NCI-H2029 treated with DMSO at 0.1 percent for 48 hours (cell line): ENCODE results near the gene METTL15.
"Not testable (repeated sequence)": the region's sequence is repeated elsewhere in the genome, so short reads cannot be mapped to it uniquely, and the experiment has no call there.

Experiments used
- DNase-seq: peaks from one replicate; lab custom pipeline; 2025; lab: John Stamatoyannopoulos, UW

The METTL15 gene

DNA sequence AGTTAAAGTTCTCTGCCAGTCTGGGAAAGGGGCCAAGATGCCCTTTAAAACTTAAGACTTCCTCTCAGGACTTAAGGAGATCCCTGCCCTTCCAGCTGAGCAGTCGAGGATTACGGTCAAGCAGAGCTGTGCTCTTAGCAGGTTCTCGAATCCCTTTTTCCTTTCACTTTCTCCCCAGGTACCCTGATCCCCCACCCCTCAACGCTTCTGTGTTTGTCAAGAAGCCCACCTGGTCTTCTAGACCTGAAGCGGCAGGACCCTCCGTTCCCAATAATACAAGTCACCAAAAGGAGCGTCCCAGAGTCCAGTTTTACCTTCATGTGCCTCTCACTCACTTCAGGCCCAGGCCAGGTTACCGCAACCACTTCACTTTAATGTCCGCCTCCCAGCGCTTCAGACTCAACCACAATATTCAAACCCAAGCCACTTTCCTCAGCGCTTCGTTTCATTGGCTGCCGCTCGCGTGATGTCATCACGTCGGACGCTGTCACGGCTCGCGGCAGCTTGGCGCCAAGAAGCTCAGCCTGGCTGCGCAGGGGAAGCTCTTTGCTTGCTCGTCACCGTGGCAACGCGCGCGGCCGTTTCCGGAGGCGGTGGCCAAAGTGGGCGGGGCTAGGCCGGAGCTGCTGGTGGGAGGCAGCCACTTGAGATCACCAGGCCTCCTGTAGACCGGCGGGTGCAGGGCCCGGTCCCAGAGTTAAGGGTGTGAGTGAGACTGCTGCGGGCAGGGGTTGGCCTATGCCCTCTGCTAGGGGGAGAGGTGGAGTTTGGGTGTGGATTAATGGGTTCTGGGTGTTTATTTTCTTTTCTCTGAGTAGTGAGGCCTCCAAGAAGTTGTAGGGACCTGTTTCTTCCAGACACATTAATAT is at the start of gene METTL15, which contains the start of gene KIF18A:
TSS of gene METTL15 (plus strand) at position 639 of the 869 bp plus-strand sequence. CDS start 4,947 bp downstream, outside the sequence.
TSS of gene KIF18A (minus strand) at position 407 of the 869 bp plus-strand sequence. CDS start 10,209 bp downstream, outside the sequence.
- DNase-seq = peak; percentile 96

GRCh38 chr11:28071305-28071704 is 36.9 kb upstream of the METTL15 start:
- no peak for DNase-seq

- no peak for DNase-seq
Measured at GRCh38 chr11:28072321-28072720, 35.9 kb upstream of the METTL15 start.

- DNase-seq = no peak
Measured at GRCh38 chr11:28077521-28077920, 30.7 kb upstream of the METTL15 start.

- no peak for DNase-seq
Measured at GRCh38 chr11:28083118-28083517, 25.1 kb upstream of the METTL15 start.

DNA sequence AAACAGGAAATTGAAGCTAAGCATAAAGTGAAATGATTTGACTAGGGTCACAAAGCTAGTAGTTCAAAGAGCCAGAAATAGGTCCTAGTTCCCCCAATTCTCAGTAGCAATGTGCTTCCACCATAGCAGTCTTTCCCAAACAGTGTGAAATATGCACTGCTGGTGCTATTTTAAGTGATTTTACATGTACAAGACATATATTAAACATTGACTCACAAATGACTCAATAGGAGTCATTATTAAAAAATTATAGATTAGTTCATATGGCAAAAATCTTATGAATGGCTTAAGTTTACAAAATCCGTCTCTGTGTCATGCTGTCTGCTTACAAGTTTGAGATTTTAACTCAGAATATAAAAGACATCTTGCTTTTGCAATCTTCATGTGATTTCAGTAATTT is 21.6 kb upstream of the METTL15 start:
- DNase-seq = no peak

- DNase-seq = not testable (repeated sequence)
Measured at GRCh38 chr11:28087192-28087591, 21.0 kb upstream of the METTL15 start.

GRCh38 chr11:28087693-28088092 is 20.5 kb upstream of the METTL15 start:
- DNase-seq = not testable (repeated sequence)

DNA sequence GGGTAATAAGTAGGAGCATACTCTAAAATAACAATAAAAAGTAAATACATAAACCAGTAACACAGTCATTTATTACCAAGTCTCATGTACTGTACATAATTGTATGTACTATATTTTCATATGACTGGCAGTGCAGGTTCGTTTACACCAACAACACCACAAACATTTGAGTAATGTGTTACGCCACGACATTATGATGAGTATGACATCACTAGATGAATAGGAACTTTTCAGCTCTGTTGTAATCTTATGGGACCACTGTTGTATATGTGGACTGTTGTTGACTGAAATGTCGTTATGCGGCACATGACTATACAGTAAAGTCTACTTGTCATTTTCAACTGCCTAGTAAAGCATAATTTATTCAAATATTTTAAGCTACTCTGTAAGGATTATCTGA is 18.8 kb upstream of the METTL15 start:
- DNase-seq = no peak

GRCh38 chr11:28090052-28090749 is 18.0 kb upstream of the METTL15 start:
- no peak for DNase-seq

DNA sequence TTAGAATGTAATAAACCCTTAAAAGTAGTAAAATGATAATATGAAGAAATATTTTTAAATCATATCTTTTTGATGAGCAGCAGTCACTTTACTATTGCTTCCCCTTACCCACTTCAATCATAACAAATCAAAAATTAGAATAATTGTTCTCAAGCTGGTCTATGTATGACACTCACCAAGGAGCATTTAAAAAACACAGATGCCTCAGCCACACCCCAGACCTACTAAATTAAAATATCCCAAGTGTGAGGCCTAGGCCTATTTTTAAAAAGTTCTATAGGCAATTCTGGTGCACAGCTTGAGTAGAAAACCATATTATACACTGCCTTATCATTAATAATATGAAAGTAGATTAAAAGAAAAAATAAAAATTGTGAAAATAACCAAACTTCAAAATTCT is 15.4 kb upstream of the METTL15 start:
- DNase-seq = no peak

- no peak for DNase-seq
Measured at GRCh38 chr11:28098257-28098656, 9.9 kb upstream of the METTL15 start.

DNA sequence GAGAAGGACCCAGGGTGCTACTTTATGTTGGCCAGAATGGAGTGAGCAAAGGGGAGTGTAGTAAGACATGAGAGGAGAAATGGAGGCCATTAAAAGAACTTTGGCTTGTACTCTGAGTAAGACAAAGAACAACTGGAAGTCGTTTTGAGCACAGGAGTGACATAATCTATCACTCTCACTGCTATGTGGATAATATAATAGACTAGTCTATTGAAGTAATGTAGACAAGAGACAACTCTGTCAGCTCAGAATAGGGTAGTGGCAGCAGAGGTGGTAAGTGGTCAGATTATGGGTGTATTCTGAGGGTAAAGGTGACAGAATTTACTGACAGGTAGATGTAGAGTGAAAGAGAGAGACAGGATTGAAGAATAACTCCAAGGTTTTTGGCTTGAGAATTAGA is 8.5 kb upstream of the METTL15 start:
- DNase-seq = no peak

DNA sequence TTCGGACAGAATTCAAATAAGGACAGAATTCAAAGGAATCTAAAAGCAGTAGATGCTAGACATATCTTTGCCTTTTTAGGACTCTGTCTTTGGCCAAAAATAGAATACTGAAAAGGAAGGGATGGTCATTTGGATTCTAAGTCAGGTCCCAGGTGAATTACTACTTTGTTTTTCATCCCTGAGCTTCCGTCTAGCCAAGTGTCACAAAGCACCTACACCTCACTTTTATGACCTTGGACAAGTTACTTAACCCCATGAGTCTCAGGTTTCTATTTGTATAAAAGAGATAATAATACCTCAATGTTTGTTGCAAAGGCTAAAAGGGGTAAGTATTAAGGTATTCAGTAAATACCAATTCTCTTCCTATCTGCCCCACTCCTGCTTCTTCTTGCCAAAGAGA is 7.5 kb upstream of the METTL15 start:
- no peak for DNase-seq

DNA sequence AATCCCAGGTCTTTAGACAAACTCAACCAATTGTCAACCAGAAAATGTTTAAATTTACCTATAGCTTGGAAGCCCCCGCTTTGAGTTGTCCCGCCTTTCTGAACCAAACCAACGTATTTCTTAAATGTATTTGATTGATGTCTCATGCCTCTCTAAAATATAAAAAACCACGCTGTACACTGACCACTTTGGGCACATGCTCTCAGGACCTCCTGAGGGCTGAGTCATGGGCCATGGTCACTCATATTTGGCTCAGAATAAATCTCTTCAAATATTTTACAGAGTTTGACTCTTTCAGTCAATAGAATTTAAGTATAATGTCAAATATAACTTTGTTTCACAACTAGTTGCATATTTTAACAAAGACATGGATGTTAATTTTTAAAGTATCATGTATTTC is 5.9 kb upstream of the METTL15 start:
- DNase-seq = not testable (repeated sequence)

DNA sequence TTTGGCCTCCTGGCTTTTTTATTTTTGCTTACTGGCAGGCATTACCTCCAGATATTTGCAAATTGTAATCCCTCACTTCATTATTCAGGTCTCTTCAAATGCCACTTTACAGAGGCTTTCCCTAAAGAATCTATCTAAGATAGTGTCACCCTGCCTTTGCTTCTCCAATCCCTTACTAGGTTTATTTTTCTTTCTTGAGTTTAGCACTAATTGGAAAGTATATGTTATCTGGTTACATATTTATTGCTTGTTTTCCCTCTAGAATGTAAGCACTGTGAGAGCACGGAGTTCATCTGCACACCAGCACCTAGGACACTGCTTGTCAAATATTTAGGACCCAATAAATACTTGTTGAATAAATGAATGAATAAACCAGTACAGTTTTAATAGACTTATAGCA is 3.8 kb upstream of the METTL15 start:
- DNase-seq = no peak

DNA sequence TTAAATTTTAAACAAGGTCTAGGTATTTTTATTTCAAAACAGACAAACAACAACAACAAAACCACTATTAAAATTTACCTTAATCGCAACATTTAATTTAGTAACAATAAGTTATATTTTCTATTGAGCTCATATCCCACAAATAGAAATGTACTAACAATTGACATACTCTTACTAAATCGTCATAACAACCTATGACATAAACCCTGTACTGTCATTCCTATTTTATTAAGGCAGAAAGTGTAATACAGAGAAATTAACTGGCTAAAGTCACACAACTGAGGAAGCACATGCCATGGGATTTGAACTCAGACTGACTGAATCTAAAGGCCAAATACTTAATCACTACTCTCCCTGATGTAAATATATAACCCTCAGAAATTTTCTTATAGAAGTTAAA is 3.2 kb upstream of the METTL15 start:
- no peak for DNase-seq

- DNase-seq = peak; percentile 34
Measured at GRCh38 chr11:28105869-28106268, 2.3 kb upstream of the METTL15 start.

DNA sequence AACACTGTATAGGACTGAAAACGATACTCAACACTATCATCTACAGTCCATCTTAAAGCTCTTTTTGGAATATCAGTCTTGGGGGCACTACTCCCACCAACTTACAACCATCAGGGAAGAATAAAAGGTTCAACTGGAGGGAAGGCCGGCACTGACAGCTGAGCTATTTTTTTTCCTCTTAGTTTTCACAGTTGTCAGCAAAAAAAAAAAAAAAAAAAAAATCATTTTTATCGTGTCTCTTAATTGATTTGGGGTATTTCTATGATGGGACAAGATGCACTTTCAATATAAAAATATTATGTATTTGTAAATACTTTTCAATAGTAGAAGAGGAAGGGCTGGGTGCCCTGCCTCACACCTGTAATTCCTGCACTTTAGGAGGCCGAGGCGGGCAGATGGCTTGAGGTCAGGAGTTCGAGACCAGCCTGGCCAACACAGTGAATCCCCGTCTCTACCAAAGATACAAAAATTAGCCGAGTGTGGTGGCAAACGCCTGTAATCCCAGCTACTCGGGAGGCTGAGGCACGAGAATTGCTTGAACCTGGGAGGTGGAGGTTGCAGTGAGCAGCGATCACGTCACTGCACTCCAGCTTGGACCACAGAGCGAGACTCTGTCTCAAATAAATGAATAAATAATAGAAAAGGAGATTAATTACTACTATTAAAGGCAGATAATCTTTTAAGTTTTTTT is 1.7 kb upstream of the METTL15 start:
- DNase-seq = no peak

GRCh38 chr11:28107191-28107749 is 918 bp upstream of the METTL15 start:
- peak; percentile 43 for DNase-seq

GRCh38 chr11:28108958-28109357 is 770 bp downstream of the METTL15 start:
- DNase-seq = no peak
